ENCODE data around the gene HADHA.

DNA sequence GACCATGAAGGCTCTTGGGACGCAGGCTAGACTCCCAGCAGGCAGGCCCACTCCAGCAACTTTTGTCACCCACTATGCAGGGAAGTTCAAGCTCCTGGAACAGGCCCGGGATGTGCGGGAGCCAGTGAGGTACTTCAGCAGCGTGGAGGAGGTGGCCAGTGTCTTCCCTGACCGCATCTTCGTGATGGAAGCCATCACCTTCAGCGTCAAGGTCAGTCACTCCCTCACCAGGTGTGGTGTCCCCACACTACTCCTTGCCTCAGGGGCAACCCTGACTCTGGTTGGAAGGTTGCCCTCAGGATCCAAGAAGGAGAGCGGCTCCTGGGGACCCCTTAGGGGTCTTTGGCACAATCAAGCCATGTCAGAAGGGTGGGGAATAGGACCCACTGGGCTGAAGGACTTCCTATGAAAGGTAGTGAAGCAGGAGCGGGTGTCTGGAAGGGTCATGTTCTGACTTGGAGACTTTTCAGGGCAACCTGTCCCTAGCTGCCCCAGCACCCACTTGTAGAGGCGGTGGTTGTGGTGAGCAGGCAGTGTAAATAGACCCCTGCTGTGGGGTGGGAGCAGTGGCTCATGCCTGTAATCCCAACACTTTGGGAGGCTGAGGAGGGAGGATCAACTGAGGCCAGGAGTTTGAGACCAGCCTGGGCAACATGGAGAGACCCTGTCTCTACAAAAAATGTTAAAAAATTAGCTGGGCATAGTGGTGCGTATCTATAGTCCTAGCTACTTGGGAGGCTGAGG lies 61.4 kb downstream of the HADHA start:
- no peak for TF ChIP-seq EP300 (IDR thresholded peaks at IDR 0.05)
- TF ChIP-seq, protein P1, sequence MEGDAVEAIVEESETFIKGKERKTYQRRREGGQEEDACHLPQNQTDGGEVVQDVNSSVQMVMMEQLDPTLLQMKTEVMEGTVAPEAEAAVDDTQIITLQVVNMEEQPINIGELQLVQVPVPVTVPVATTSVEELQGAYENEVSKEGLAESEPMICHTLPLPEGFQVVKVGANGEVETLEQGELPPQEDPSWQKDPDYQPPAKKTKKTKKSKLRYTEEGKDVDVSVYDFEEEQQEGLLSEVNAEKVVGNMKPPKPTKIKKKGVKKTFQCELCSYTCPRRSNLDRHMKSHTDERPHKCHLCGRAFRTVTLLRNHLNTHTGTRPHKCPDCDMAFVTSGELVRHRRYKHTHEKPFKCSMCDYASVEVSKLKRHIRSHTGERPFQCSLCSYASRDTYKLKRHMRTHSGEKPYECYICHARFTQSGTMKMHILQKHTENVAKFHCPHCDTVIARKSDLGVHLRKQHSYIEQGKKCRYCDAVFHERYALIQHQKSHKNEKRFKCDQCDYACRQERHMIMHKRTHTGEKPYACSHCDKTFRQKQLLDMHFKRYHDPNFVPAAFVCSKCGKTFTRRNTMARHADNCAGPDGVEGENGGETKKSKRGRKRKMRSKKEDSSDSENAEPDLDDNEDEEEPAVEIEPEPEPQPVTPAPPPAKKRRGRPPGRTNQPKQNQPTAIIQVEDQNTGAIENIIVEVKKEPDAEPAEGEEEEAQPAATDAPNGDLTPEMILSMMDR (IDR thresholded peaks at IDR 0.05) = no peak

Measured in stomach (tissue), 4 donors.